ENCODE results near the gene C1GALT1. TPM values are rescaled to one million over a fixed set of nuclear protein-coding genes. Genes with fewer than 3 reads are reported as not detected.

The C1GALT1 gene
- total and polyA plus RNA-seq, 9 of the 15 experiments (the other 6 are each of a cell fraction or from before 2014, with no cell fraction given), result 5.0 to 33.2 (median 24.1) TPM

DNA sequence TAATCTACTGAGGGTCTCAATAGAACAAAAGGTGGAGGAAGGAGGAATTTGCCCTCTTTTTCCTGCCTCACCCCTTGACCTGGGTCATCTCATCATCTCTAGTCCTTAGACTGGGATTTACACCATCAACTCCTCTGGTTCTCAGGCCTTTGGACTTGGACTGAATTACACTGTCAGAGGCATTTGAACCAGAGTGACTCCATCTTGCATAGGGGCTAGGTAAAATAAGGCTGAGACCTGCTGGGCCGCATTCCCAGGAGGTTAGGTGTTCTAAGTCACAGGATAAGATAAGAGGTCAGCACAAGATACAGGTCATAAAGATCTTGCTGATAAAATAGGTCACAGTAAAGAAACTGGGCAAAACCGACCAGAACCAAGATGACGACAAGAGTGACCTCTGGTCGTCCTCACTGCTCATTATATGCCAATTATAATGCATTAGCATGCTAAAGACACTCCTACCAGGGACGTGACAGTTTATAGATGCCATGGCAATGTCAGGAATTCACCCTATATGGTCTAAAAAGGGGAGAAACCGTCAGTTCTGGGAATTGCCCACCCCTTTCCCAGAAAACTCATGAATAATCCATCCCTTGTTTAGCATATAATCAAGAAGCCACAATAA, 84.0 kb downstream of the C1GALT1 start (continued):
- TF ChIP-seq, protein P1, sequence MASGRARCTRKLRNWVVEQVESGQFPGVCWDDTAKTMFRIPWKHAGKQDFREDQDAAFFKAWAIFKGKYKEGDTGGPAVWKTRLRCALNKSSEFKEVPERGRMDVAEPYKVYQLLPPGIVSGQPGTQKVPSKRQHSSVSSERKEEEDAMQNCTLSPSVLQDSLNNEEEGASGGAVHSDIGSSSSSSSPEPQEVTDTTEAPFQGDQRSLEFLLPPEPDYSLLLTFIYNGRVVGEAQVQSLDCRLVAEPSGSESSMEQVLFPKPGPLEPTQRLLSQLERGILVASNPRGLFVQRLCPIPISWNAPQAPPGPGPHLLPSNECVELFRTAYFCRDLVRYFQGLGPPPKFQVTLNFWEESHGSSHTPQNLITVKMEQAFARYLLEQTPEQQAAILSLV (tag; IDR thresholded peaks at IDR 0.05), result peak; percentile 48; the same call in 1 of the 2 replicates
- TF ChIP-seq CEBPG (CRISPR knock-in tag; IDR thresholded peaks at IDR 0.05), result no peak
- TF ChIP-seq CEBPG (tag; conservative IDR thresholded peaks at IDR 0.05 in 1 of 2, IDR thresholded peaks at IDR 0.05 in 1 of 2), result no peak
- no peak for TF ChIP-seq PYGO2 (tag; IDR thresholded peaks at IDR 0.05)
- TF ChIP-seq DDX20 (tag; IDR thresholded peaks at IDR 0.05; ENCODE audit: low read depth), result peak; percentile 54; the same call in 1 of the 2 replicates
- no peak for TF ChIP-seq ZNF695 (CRISPR knock-in tag; IDR thresholded peaks at IDR 0.05)
- TF ChIP-seq TEAD2 (tag; IDR thresholded peaks at IDR 0.05), result peak; percentile 51
- TF ChIP-seq ETV1 (tag; conservative IDR thresholded peaks at IDR 0.05; ENCODE audit: low read depth), result 0 out of 2 replicates have a peak, but pooled peaks have one; percentile 28
- TF ChIP-seq MYBL2 (IDR thresholded peaks at IDR 0.05; ENCODE audit: low read depth), result no peak
- TF ChIP-seq MYBL2 (CRISPR knock-in tag; IDR thresholded peaks at IDR 0.05; ENCODE audit: borderline replicate concordance), result no peak
- no peak for TF ChIP-seq STAG1 (CRISPR knock-in tag; IDR thresholded peaks at IDR 0.05; ENCODE audit: borderline replicate concordance)
- peak; percentile 59; the same call in 1 of the 2 replicates for TF ChIP-seq SMAD4 (CRISPR knock-in tag; conservative IDR thresholded peaks at IDR 0.05)
- TF ChIP-seq, protein P2, sequence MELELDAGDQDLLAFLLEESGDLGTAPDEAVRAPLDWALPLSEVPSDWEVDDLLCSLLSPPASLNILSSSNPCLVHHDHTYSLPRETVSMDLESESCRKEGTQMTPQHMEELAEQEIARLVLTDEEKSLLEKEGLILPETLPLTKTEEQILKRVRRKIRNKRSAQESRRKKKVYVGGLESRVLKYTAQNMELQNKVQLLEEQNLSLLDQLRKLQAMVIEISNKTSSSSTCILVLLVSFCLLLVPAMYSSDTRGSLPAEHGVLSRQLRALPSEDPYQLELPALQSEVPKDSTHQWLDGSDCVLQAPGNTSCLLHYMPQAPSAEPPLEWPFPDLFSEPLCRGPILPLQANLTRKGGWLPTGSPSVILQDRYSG (tag; conservative IDR thresholded peaks at IDR 0.05; ENCODE audit: low read depth), result peak; percentile 83
- TF ChIP-seq MEF2D (tag; conservative IDR thresholded peaks at IDR 0.05; ENCODE audit: low read depth), result 0 out of 2 replicates have a peak, but pooled peaks have one; percentile 35

All from K562 (cell line).